ENCODE measurements around the gene CDHR3.

GRCh38 chr7:106063692-106064091 is 100.6 kb downstream of the CDHR3 start:
- no peak for TF ChIP-seq CTCF (conservative IDR thresholded peaks at IDR 0.05 in 1 of 2, IDR thresholded peaks at IDR 0.05 in 1 of 2; ENCODE audit: extremely low read depth in 1 of 2, insufficient read depth in 1 of 2, low read depth in 1 of 2, low read length in 2 of 2)
- TF ChIP-seq EZH2 (IDR thresholded peaks at IDR 0.05; ENCODE audit: borderline replicate concordance, low read length), result no peak

Measured in mammary epithelial cell (primary cell).